ENCODE results near the gene VPREB1.

- TF ChIP-seq, protein P1, sequence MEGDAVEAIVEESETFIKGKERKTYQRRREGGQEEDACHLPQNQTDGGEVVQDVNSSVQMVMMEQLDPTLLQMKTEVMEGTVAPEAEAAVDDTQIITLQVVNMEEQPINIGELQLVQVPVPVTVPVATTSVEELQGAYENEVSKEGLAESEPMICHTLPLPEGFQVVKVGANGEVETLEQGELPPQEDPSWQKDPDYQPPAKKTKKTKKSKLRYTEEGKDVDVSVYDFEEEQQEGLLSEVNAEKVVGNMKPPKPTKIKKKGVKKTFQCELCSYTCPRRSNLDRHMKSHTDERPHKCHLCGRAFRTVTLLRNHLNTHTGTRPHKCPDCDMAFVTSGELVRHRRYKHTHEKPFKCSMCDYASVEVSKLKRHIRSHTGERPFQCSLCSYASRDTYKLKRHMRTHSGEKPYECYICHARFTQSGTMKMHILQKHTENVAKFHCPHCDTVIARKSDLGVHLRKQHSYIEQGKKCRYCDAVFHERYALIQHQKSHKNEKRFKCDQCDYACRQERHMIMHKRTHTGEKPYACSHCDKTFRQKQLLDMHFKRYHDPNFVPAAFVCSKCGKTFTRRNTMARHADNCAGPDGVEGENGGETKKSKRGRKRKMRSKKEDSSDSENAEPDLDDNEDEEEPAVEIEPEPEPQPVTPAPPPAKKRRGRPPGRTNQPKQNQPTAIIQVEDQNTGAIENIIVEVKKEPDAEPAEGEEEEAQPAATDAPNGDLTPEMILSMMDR (IDR thresholded peaks at IDR 0.05), result no peak
- TF ChIP-seq ZFX (IDR thresholded peaks at IDR 0.05; ENCODE audit: borderline replicate concordance), result no peak
Measured at GRCh38 chr22:22228421-22228820, 16.2 kb upstream of the VPREB1 start.

Measured in 22Rv1 (cell line).